Activated effector memory CD4-positive, alpha-beta T cell treated with Interleukin-2 at 50 U/mL for 16 hours (primary cell): ENCODE data around the gene SLTM.
A peak's percentile ranks its signal among the peaks of the same experiment; 100 is the strongest.
"Not testable (repeated sequence)": the region's sequence is repeated elsewhere in the genome, so short reads cannot be mapped to it uniquely, and the experiment has no call there.

Source experiments
- DNase-seq: peaks from one replicate; pipeline ENCODE4 v3.0.0-alpha.2; 2020

The SLTM gene

GRCh38 chr15:58933281-58934113 lies at the start of gene SLTM:
Gene SLTM (minus strand): TSS chr15:58933679. CDS start chr15:58933565, 114 bp downstream.
- peak; percentile 88 for DNase-seq

GRCh38 chr15:58983261-58983660 lies 49.8 kb upstream of the SLTM start:
- no peak for DNase-seq

- DNase-seq, result no peak
These were observed 48.5 kb upstream of the SLTM start for GRCh38 chr15:58981808-58982475.

GRCh38 chr15:58980351-58980939 lies 47.0 kb upstream of the SLTM start:
- no peak for DNase-seq

- no peak for DNase-seq
These were observed 44.4 kb upstream of the SLTM start for GRCh38 chr15:58977887-58978286.

GRCh38 chr15:58967479-58967878 lies 34.0 kb upstream of the SLTM start:
- DNase-seq, result no peak

- DNase-seq, result no peak
These were observed 33.2 kb upstream of the SLTM start for GRCh38 chr15:58966698-58967097.

- no peak for DNase-seq
These were observed 29.4 kb upstream of the SLTM start for GRCh38 chr15:58962662-58963565.

GRCh38 chr15:58962136-58962535 lies 28.7 kb upstream of the SLTM start:
- DNase-seq, result no peak

- DNase-seq, result no peak
These were observed 25.3 kb upstream of the SLTM start for GRCh38 chr15:58958811-58959210.

- DNase-seq, result peak; percentile 16
These were observed 23.9 kb upstream of the SLTM start for GRCh38 chr15:58957101-58957973.

GRCh38 chr15:58952751-58953150 lies 19.3 kb upstream of the SLTM start:
- DNase-seq, result no peak

GRCh38 chr15:58951388-58952007 lies 18.0 kb upstream of the SLTM start:
- no peak for DNase-seq

GRCh38 chr15:58947179-58947578 lies 13.7 kb upstream of the SLTM start:
- no peak for DNase-seq

- not testable (repeated sequence) for DNase-seq
These were observed 1.5 kb upstream of the SLTM start for GRCh38 chr15:58934974-58935373.

GRCh38 chr15:58934521-58934920 lies 1.0 kb upstream of the SLTM start:
- no peak for DNase-seq

GRCh38 chr15:58934114-58934447 lies 602 bp upstream of the SLTM start:
- no peak for DNase-seq

GRCh38 chr15:58932710-58933280 lies 684 bp downstream of the SLTM start:
- DNase-seq, result no peak

GRCh38 chr15:58931987-58932588 lies 1.4 kb downstream of the SLTM start:
- DNase-seq, result no peak

- DNase-seq, result no peak
These were observed 3.5 kb downstream of the SLTM start for GRCh38 chr15:58929891-58930416.
